Activated CD4-positive, alpha-beta T cell treated with anti-CD3 and anti-CD28 coated beads, Interleukin-2, amount 10 ng/mL, durations not matched to agents 7 days and 5 days (primary cell): Measurements from ENCODE around the gene JMJD7. TPM values are rescaled to one million over a fixed set of nuclear protein-coding genes. Genes with fewer than 3 reads are reported as not detected.
A peak's percentile ranks its signal among the peaks of the same experiment; 100 is the strongest.

Experiments used
- CTCF ChIA-PET: fragments of 350-600 bp; sonication (Branson Sonifier 250); formaldehyde crosslinking; loops from one replicate; lab custom pipeline; 2021; ENCODE audit warnings: antibody characterized with exemption; lab: Charles Lee
- POLR2A ChIA-PET: fragments of 350-600 bp; sonication (Branson Sonifier 250); formaldehyde crosslinking; loops from one replicate; lab custom pipeline; 2021; ENCODE audit warnings: antibody characterized with exemption; lab: Charles Lee
- DNase-seq: peaks from one replicate; pipeline ENCODE4 v3.0.0-alpha.2; 2020
- H3K27ac Mint-ChIP-seq: one replicate; pipeline ENCODE4 v1.8.0; 2021; ENCODE audit warnings: mild to moderate bottlenecking, moderate library complexity, mixed read lengths
- H3K27me3 Mint-ChIP-seq: one replicate; pipeline ENCODE4 v1.8.0; 2021; ENCODE audit warnings: mixed read lengths
- H3K36me3 Mint-ChIP-seq: one replicate; pipeline ENCODE4 v1.8.0; 2021; ENCODE audit warnings: low read depth, mixed read lengths
- H3K4me1 Mint-ChIP-seq: one replicate; pipeline ENCODE4 v1.8.0; 2021; ENCODE audit warnings: mixed read lengths
- H3K4me3 Mint-ChIP-seq: one replicate; pipeline ENCODE4 v1.8.0; 2021; ENCODE audit warnings: mild to moderate bottlenecking, moderate library complexity, mixed read lengths
- H3K9me3 Mint-ChIP-seq: one replicate; pipeline ENCODE4 v1.8.0; 2021; ENCODE audit warnings: mixed read lengths
- total RNA-seq, 2 experiments: library from RNA; stranded (reverse); gene quantifications; one replicate each; pipeline ENCODE4 v1.2.3, GENCODE V29; 2021

JMJD7 gene
- total RNA-seq, 2 experiments from 2014 or later, result 23.9 to 28.4 TPM

- DNase-seq, result no peak
- Mint-ChIP-seq H3K9me3 (no peaks in the 10 kb centered on the region), H3K36me3 (no peaks in the 10 kb centered on the region), H3K4me1 (peaks cover 12% of the 10 kb centered on the region), H3K4me3 (no peak overlapping the region), H3K27me3 (no peaks in the 10 kb centered on the region), H3K27ac (peak overlapping the region; percentile 11)
- ChIA-PET POLR2A (no interaction called here), CTCF (interaction anchor here (0.6 to 1.9 kb wide), 5 partner anchors 11 to 52 kb away, joined by 3 to 6 read pairs (median 4); no protein-coding TSS in a partner anchor)
Measured at GRCh38 chr15:41862515-41863116, 34.7 kb downstream of the JMJD7 start.

- Mint-ChIP-seq H3K27me3 (no peaks in the 10 kb centered on the region), H3K27ac (no peak overlapping the region), H3K4me1 (peaks cover 7% of the 10 kb centered on the region), H3K9me3 (no peaks in the 10 kb centered on the region), H3K4me3 (no peak overlapping the region), H3K36me3 (no peaks in the 10 kb centered on the region)
- POLR2A ChIA-PET, result no interaction called here
- no peak for DNase-seq
- CTCF ChIA-PET, result interaction anchor here (1.0 to 1.5 kb wide), 2 partner anchors 13 to 16 kb away, joined by 3 to 5 read pairs; no protein-coding TSS in a partner anchor
Measured at GRCh38 chr15:41865490-41866055, 37.7 kb downstream of the JMJD7 start.

- CTCF ChIA-PET, result no interaction called here
- Mint-ChIP-seq H3K36me3 (no peaks in the 10 kb centered on the region), H3K4me1 (peaks cover 12% of the 10 kb centered on the region), H3K4me3 (no peak overlapping the region), H3K9me3 (no peaks in the 10 kb centered on the region), H3K27ac (no peak overlapping the region), H3K27me3 (no peaks in the 10 kb centered on the region)
- DNase-seq, result no peak
- POLR2A ChIA-PET, result no interaction called here
Measured at GRCh38 chr15:41866263-41866703, 38.4 kb downstream of the JMJD7 start.

- H3K4me3 Mint-ChIP-seq, result no peak overlapping the region
- POLR2A ChIA-PET, result no interaction called here
- H3K27ac Mint-ChIP-seq, result peak overlapping the region; percentile 26
- H3K27me3 Mint-ChIP-seq, result no peaks in the 10 kb centered on the region
- no peaks in the 10 kb centered on the region for H3K36me3 Mint-ChIP-seq
- peaks cover 15% of the 10 kb centered on the region for H3K4me1 Mint-ChIP-seq
- CTCF ChIA-PET, result no interaction called here
- no peaks in the 10 kb centered on the region for H3K9me3 Mint-ChIP-seq
- DNase-seq, result no peak
Measured at GRCh38 chr15:41866872-41867579, 39.1 kb downstream of the JMJD7 start.

GRCh38 chr15:41868321-41868720 is 40.4 kb downstream of the JMJD7 start:
- Mint-ChIP-seq H3K9me3 (no peaks in the 10 kb centered on the region), H3K4me1 (peaks cover 12% of the 10 kb centered on the region), H3K4me3 (no peak overlapping the region), H3K36me3 (no peaks in the 10 kb centered on the region), H3K27me3 (no peaks in the 10 kb centered on the region), H3K27ac (no peak overlapping the region)
- ChIA-PET CTCF (interaction anchor here (1.0 to 2.2 kb wide), 3 partner anchors 15 to 94 kb away, joined by 3 to 9 read pairs (median 3); partner anchors contain the start of gene MAPKBP1), POLR2A (interaction anchor here (0.5 kb wide), 1 partner anchor 527 kb away, joined by 6 read pairs; no protein-coding TSS in a partner anchor)
- no peak for DNase-seq

GRCh38 chr15:41869770-41870688 is 42.1 kb downstream of the JMJD7 start:
- DNase-seq, result no peak
- Mint-ChIP-seq H3K9me3 (no peaks in the 10 kb centered on the region), H3K27me3 (no peaks in the 10 kb centered on the region), H3K27ac (peak overlapping the region; percentile 91), H3K4me3 (no peak overlapping the region), H3K36me3 (no peaks in the 10 kb centered on the region), H3K4me1 (peaks cover 12% of the 10 kb centered on the region)
- ChIA-PET CTCF (interaction anchor here (1.0 to 2.2 kb wide), 11 partner anchors 9 to 189 kb away, joined by 3 to 9 read pairs (median 4); partner anchors contain the start of gene MAPKBP1), POLR2A (interaction anchor here (0.9 kb wide), 1 partner anchor 34 kb away, joined by 5 read pairs; no protein-coding TSS in a partner anchor)

- DNase-seq, result peak; percentile 70
- Mint-ChIP-seq H3K4me3 (no peak overlapping the region), H3K27me3 (no peaks in the 10 kb centered on the region), H3K27ac (peak overlapping the region; percentile 91), H3K4me1 (peaks cover 12% of the 10 kb centered on the region), H3K9me3 (no peaks in the 10 kb centered on the region), H3K36me3 (no peaks in the 10 kb centered on the region)
- CTCF ChIA-PET, result interaction anchor here (1.0 to 1.8 kb wide), 9 partner anchors 9 to 188 kb away, joined by 3 to 7 read pairs (median 4); partner anchors contain the start of gene MAPKBP1
- POLR2A ChIA-PET, result interaction anchor here (0.7 to 0.9 kb wide), 2 partner anchors 24 to 34 kb away, joined by 3 to 5 read pairs; no protein-coding TSS in a partner anchor
Measured at GRCh38 chr15:41870689-41871081, 42.8 kb downstream of the JMJD7 start.

GRCh38 chr15:41871175-41871905 is 43.4 kb downstream of the JMJD7 start:
- POLR2A ChIA-PET, result interaction anchor here (0.7 to 0.9 kb wide), 2 partner anchors 24 to 33 kb away, joined by 3 to 5 read pairs; no protein-coding TSS in a partner anchor
- no peak overlapping the region for H3K4me3 Mint-ChIP-seq
- H3K4me1 Mint-ChIP-seq, result peaks cover 12% of the 10 kb centered on the region
- no peaks in the 10 kb centered on the region for H3K9me3 Mint-ChIP-seq
- H3K27me3 Mint-ChIP-seq, result no peaks in the 10 kb centered on the region
- peak overlapping the region; percentile 91 for H3K27ac Mint-ChIP-seq
- DNase-seq, result no peak
- CTCF ChIA-PET, result interaction anchor here (1.0 to 1.8 kb wide), 6 partner anchors 8 to 98 kb away, joined by 3 to 7 read pairs (median 4); partner anchors contain the start of gene MAPKBP1
- H3K36me3 Mint-ChIP-seq, result no peaks in the 10 kb centered on the region

- peaks cover 12% of the 10 kb centered on the region for H3K4me1 Mint-ChIP-seq
- DNase-seq, result no peak
- CTCF ChIA-PET, result interaction anchor here (0.5 to 1.1 kb wide), 2 partner anchors 66 to 77 kb away, joined by 3 to 6 read pairs; no protein-coding TSS in a partner anchor
- POLR2A ChIA-PET, result no interaction called here
- H3K36me3 Mint-ChIP-seq, result no peaks in the 10 kb centered on the region
- no peaks in the 10 kb centered on the region for H3K27me3 Mint-ChIP-seq
- H3K27ac Mint-ChIP-seq, result no peak overlapping the region
- H3K9me3 Mint-ChIP-seq, result no peaks in the 10 kb centered on the region
- no peak overlapping the region for H3K4me3 Mint-ChIP-seq
Measured at GRCh38 chr15:41872166-41872747, 44.4 kb downstream of the JMJD7 start.

GRCh38 chr15:41873711-41874110 is 45.8 kb downstream of the JMJD7 start:
- DNase-seq, result no peak
- POLR2A ChIA-PET, result no interaction called here
- Mint-ChIP-seq H3K4me1 (peaks cover 12% of the 10 kb centered on the region), H3K9me3 (no peaks in the 10 kb centered on the region), H3K36me3 (no peaks in the 10 kb centered on the region), H3K27me3 (no peaks in the 10 kb centered on the region), H3K4me3 (no peak overlapping the region), H3K27ac (no peak overlapping the region)
- CTCF ChIA-PET, result interaction anchor here (0.5 to 1.7 kb wide), 7 partner anchors 9 to 236 kb away, joined by 3 to 6 read pairs (median 3); no protein-coding TSS in a partner anchor

GRCh38 chr15:41874736-41875135 is 46.8 kb downstream of the JMJD7 start:
- Mint-ChIP-seq H3K4me3 (no peak overlapping the region), H3K27me3 (no peaks in the 10 kb centered on the region), H3K36me3 (no peaks in the 10 kb centered on the region), H3K4me1 (peaks cover 12% of the 10 kb centered on the region), H3K9me3 (no peaks in the 10 kb centered on the region), H3K27ac (no peak overlapping the region)
- ChIA-PET POLR2A (no interaction called here), CTCF (interaction anchor here (0.9 to 2.1 kb wide), 5 partner anchors 13 to 212 kb away, joined by 3 to 6 read pairs (median 5); no protein-coding TSS in a partner anchor)
- DNase-seq, result no peak
